ENCODE measurements around the gene NXNL2. TPM values are rescaled to one million over a fixed set of nuclear protein-coding genes. Genes with fewer than 3 reads are reported as not detected.
A peak's percentile ranks its signal among the peaks of the same experiment; 100 is the strongest.

The NXNL2 gene
- total and polyA plus RNA-seq, 8 donors = 0.19 to 1.5 (median 0.70) TPM; not detected in 1

- DNase-seq (peak in 1 of 6 donors; percentile 35), FAIRE-seq (no peak), ATAC-seq (no peak)
- Histone ChIP-seq H3K9me3 (no peaks in the 10 kb centered on the region), H3K4me3 (no peak overlapping the region), H3K36me3 (no peaks in the 10 kb centered on the region), H3K27ac (no peak overlapping the region), H3K4me1 (no peaks in the 10 kb centered on the region), H3K27me3 (no peaks in the 10 kb centered on the region)
- intact Hi-C loops (cut with DNase I) = no loop called here
- 89 to 94% methylated on average over 17 of the region's 17 CpGs for WGBS, 2 donors
- no peak for TF ChIP-seq CTCF (IDR thresholded peaks at IDR 0.05)
Observed at GRCh38 chr9:88503845-88504764, 30.9 kb upstream of the NXNL2 start.

GRCh38 chr9:88508326-88508725, 26.7 kb upstream of the NXNL2 start:
- no peak for TF ChIP-seq CTCF (IDR thresholded peaks at IDR 0.05)
- no peaks in the 10 kb centered on the region for H3K9me3 ChIP-seq
- no peak overlapping the region for H3K27ac ChIP-seq
- WGBS, 2 donors = 83 to 87% methylated on average over 2 of the region's 2 CpGs
- DNase-seq (no peak), FAIRE-seq (no peak), ATAC-seq (no peak)
- H3K4me3 ChIP-seq = no peak overlapping the region
- no peaks in the 10 kb centered on the region for H3K36me3 ChIP-seq
- no peaks in the 10 kb centered on the region for H3K4me1 ChIP-seq
- no peaks in the 10 kb centered on the region for H3K27me3 ChIP-seq
- intact Hi-C loops (cut with DNase I) = no loop called here

GRCh38 chr9:88511906-88512305, 23.1 kb upstream of the NXNL2 start:
- peak in 1 of 6 donors; percentile 3 for DNase-seq
- intact Hi-C loops (cut with DNase I) = no loop called here
- Histone ChIP-seq H3K36me3 (no peaks in the 10 kb centered on the region), H3K27ac (no peak overlapping the region), H3K9me3 (no peaks in the 10 kb centered on the region), H3K4me3 (no peak overlapping the region), H3K27me3 (no peaks in the 10 kb centered on the region), H3K4me1 (no peaks in the 10 kb centered on the region)
- 66 to 69% methylated on average over 4 of the region's 4 CpGs for WGBS, 2 donors
- no peak for ATAC-seq
- FAIRE-seq = no peak
- TF ChIP-seq CTCF (IDR thresholded peaks at IDR 0.05) = no peak

- no peak for TF ChIP-seq CTCF (IDR thresholded peaks at IDR 0.05)
- no peak for FAIRE-seq
- DNase-seq = no peak
- Histone ChIP-seq H3K36me3 (no peaks in the 10 kb centered on the region), H3K9me3 (no peaks in the 10 kb centered on the region), H3K4me3 (no peak overlapping the region), H3K27ac (no peak overlapping the region), H3K4me1 (no peaks in the 10 kb centered on the region), H3K27me3 (no peaks in the 10 kb centered on the region)
- intact Hi-C loops (cut with DNase I) = no loop called here
- no peak for ATAC-seq
- WGBS, 2 donors = 90 to 92% methylated on average over 6 of the region's 6 CpGs
Observed at GRCh38 chr9:88514247-88514646, 20.7 kb upstream of the NXNL2 start.

GRCh38 chr9:88521308-88521707, 13.7 kb upstream of the NXNL2 start:
- 52 to 57% methylated on average over 4 of the region's 4 CpGs for WGBS, 2 donors
- no peak for TF ChIP-seq CTCF (IDR thresholded peaks at IDR 0.05)
- Histone ChIP-seq H3K4me1 (no peaks in the 10 kb centered on the region), H3K9me3 (no peaks in the 10 kb centered on the region), H3K27ac (no peak overlapping the region), H3K27me3 (no peaks in the 10 kb centered on the region), H3K4me3 (no peak overlapping the region), H3K36me3 (no peaks in the 10 kb centered on the region)
- DNase-seq (no peak), FAIRE-seq (no peak), ATAC-seq (peak in 1 of 4 donors; percentile 31)
- intact Hi-C loops (cut with DNase I) = no loop called here
